OCI-LY3 (cell line): ENCODE measurements around the gene ARHGAP42.

Source experiments
- H2AFZ ChIP-seq: fragments of 200-600, 300-600 bp; shearing (Covaris generic); 2 replicates; pipeline ENCODE4 v1.6.0; 2014; ENCODE audit warnings: antibody characterized with exemption, low read depth, low read length
- H3K27ac ChIP-seq: fragments of 200-600, 300-600 bp; sonication (generic); 2 replicates; pipeline ENCODE4 v1.5.1; 2014; ENCODE audit warnings: mild to moderate bottlenecking, low read length, moderate library complexity, mixed read lengths
- H3K27me3 ChIP-seq: fragments of 200-600, 300-600 bp; sonication (generic); 2 replicates; pipeline ENCODE4 v1.6.1; 2014; ENCODE audit warnings: low read depth, low read length, mixed read lengths
- H3K36me3 ChIP-seq: fragments of 200-600, 300-600 bp; sonication (generic); replicated peaks from 2 replicates; pipeline ENCODE3; 2014; ENCODE audit warnings: low read depth, low read length, mixed read lengths
- H3K4me1 ChIP-seq: fragments of 300-600, 200-600 bp; sonication (generic); 2 replicates; pipeline ENCODE4 v1.6.1; 2014; ENCODE audit warnings: low read length, mixed read lengths
- H3K4me2 ChIP-seq: fragments of 200-600, 300-600 bp; sonication (generic); 2 replicates; pipeline ENCODE4 v1.6.1; 2014; ENCODE audit warnings: low read length, mixed read lengths
- H3K4me3 ChIP-seq: fragments of 300-600, 200-600 bp; sonication (generic); 2 replicates; pipeline ENCODE4 v1.5.1; 2014; ENCODE audit warnings: antibody characterized with exemption, mild to moderate bottlenecking, low read length, moderate library complexity
- H3K79me2 ChIP-seq: fragments of 300-600, 200-600 bp; shearing (Covaris generic); 2 replicates; pipeline ENCODE4 v1.6.1; 2014; ENCODE audit warnings: mild to moderate bottlenecking, low read length, mixed read lengths
- H3K9ac ChIP-seq: fragments of 300-600, 200-600 bp; shearing (Covaris generic); 2 replicates; pipeline ENCODE4 v1.6.0; 2014; ENCODE audit warnings: mild to moderate bottlenecking, low read length, moderate library complexity
- H3K9me3 ChIP-seq: fragments of 200-600, 300-600 bp; shearing (Covaris generic); 2 replicates; pipeline ENCODE4 v1.6.1; 2014; ENCODE audit warnings: low read length, mixed read lengths; ENCODE audit not compliant: insufficient read depth
- H4K20me1 ChIP-seq: fragments of 200-600, 300-600 bp; sonication (generic); 2 replicates; pipeline ENCODE4 v1.6.1; 2016; ENCODE audit warnings: low read length, mixed read lengths; ENCODE audit not compliant: insufficient read depth
- CTCF ChIP-seq: fragments of 200-600, 300-600 bp; sonication (generic); IDR thresholded peaks from 2 replicates; pipeline ENCODE4 v1.5.1; 2014; ENCODE audit warnings: antibody characterized with exemption, low read length, low read depth
- EZH2phosphoT487 ChIP-seq: fragments of 200-600 bp; shearing (Covaris generic); IDR thresholded peaks from 2 replicates; pipeline ENCODE4 v1.6.1; 2018; ENCODE audit warnings: antibody characterized with exemption, mixed run types, low read depth

Gene ARHGAP42

GRCh38 chr11:100680070-100680469, 7.0 kb upstream of the ARHGAP42 start:
- Histone ChIP-seq H3K4me2 (no peak overlapping the region), H3K9me3 (no peaks in the 10 kb centered on the region), H3K4me3 (no peak overlapping the region), H3K27me3 (no peaks in the 10 kb centered on the region), H3K9ac (no peak overlapping the region), H4K20me1 (no peaks in the 10 kb centered on the region), H2AFZ (no peak overlapping the region), H3K27ac (no peak overlapping the region), H3K36me3 (no peaks in the 10 kb centered on the region), H3K79me2 (no peaks in the 10 kb centered on the region), H3K4me1 (peaks cover 51% of the 10 kb centered on the region)
- no peak for TF ChIP-seq EZH2phosphoT487
- no peak for TF ChIP-seq CTCF

GRCh38 chr11:100681064-100681502, 6.0 kb upstream of the ARHGAP42 start:
- Histone ChIP-seq H2AFZ (no peak overlapping the region), H3K36me3 (no peaks in the 10 kb centered on the region), H3K4me3 (peak overlapping the region; percentile 43), H3K9ac (peak overlapping the region; percentile 30; the same call in 1 of the 2 replicates), H3K27ac (peak overlapping the region; percentile 74), H3K9me3 (no peaks in the 10 kb centered on the region), H3K4me2 (peak overlapping the region; percentile 57), H4K20me1 (no peaks in the 10 kb centered on the region), H3K27me3 (no peaks in the 10 kb centered on the region), H3K4me1 (peaks cover 58% of the 10 kb centered on the region), H3K79me2 (no peaks in the 10 kb centered on the region)
- TF ChIP-seq CTCF (no peak), EZH2phosphoT487 (no peak)

GRCh38 chr11:100682247-100682969, 4.7 kb upstream of the ARHGAP42 start:
- Histone ChIP-seq H2AFZ (no peak overlapping the region; the same call in 1 of the 2 replicates), H3K36me3 (no peaks in the 10 kb centered on the region), H3K27me3 (no peaks in the 10 kb centered on the region), H3K4me2 (peak overlapping the region; percentile 69), H3K4me1 (peaks cover 64% of the 10 kb centered on the region), H3K9ac (no peak overlapping the region), H4K20me1 (no peaks in the 10 kb centered on the region), H3K9me3 (no peaks in the 10 kb centered on the region), H3K4me3 (peak overlapping the region; percentile 24; the same call in 1 of the 2 replicates), H3K79me2 (no peaks in the 10 kb centered on the region; the same call in 1 of the 2 replicates), H3K27ac (peak overlapping the region; percentile 74; the same call in 1 of the 2 replicates)
- TF ChIP-seq CTCF (peak; percentile 56), EZH2phosphoT487 (no peak)

GRCh38 chr11:100683126-100683525, 4.0 kb upstream of the ARHGAP42 start:
- Histone ChIP-seq H3K4me1 (peaks cover 57% of the 10 kb centered on the region), H3K27ac (0 out of 2 replicates have a peak overlapping the region, but pooled peaks have one; percentile 14), H3K4me3 (peak overlapping the region; percentile 21; the same call in 1 of the 2 replicates), H3K27me3 (no peaks in the 10 kb centered on the region), H4K20me1 (no peaks in the 10 kb centered on the region), H3K9ac (peak overlapping the region; percentile 28; the same call in 1 of the 2 replicates), H3K36me3 (no peaks in the 10 kb centered on the region), H2AFZ (no peak overlapping the region), H3K9me3 (no peaks in the 10 kb centered on the region), H3K79me2 (peaks cover 3% of the 10 kb centered on the region), H3K4me2 (peak overlapping the region; percentile 69)
- TF ChIP-seq CTCF (no peak), EZH2phosphoT487 (no peak)
